GF-D8 (cell line): ENCODE measurements around the gene CD69.

Source experiments
- DNase-seq: peaks from one replicate; lab custom pipeline; 2025; lab: John Stamatoyannopoulos, UW

Gene CD69

DNA sequence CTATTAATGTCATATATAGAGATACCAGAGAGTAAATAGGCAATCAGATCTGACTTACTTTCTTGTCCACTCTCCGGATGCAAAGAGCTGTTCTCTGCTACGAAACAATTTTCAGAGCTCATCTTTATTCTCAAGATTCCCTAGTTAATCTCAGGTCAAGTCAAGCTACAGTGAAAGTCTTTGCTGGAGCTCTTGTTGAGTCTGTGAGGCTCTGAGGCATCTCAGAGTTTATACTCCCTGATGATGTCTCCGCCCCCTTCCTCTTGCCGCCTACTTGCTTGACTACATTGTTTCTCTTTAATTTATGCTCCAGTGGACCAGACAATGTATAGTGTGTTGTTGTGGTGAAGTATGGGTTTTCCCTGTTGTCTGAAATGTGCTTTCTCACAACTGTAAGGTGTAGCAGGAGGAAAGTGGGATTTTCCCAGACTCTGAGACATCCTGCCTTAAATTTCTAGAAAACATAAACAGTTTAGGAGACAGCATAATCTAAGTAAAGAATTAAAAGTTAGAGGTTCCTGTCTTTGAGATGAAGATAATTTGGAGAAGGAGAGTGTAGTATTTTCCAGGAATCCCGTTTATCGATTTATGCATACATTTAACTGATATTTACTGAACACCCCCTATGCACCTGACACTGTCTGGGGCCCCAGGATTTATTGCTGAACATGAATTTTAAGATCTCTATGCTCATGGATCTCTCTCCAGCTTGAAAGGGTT is at the start of gene CD69:
CD69 (minus strand) TSS at position 203 of the 720 bp plus-strand sequence; CDS start at position 122, 81 bp downstream.
- no peak for DNase-seq

DNA sequence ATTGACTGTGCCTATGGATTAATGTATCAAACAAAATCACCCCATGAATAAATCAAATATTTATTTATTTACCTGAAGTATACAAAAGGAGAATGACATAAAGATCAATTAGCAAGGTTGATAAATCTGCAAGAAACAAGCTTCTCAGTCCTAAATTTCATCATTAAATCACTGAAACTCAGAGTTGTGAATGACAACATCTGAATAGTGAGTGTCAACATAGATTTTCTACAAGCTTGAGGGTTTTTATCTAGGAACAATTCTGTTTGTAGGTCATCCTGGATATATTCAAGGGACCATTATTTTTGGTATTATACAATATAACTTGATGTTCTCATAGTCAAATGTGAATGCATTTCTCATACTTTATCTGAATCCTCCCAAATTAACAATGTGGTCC is 49.2 kb upstream of the CD69 start:
- DNase-seq, result no peak

DNA sequence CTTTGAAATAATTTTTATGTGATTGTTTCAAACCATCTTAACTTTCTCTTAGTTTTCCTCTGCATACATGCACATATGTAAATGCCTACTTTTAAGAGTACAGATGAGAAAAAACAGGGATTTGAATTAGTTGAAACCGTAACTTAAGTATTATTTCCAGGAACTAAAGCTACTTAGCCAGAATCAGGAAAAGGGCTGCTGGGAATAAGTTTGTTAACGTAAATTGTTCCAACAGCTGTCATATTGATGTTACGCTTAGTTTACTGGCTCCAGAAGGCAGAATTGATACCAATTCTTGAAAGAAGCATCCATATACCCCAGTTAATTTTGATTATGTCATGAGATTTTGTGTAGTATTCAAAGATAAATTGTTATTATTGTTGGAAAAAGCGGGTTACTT is 48.6 kb upstream of the CD69 start:
- no peak for DNase-seq

DNA sequence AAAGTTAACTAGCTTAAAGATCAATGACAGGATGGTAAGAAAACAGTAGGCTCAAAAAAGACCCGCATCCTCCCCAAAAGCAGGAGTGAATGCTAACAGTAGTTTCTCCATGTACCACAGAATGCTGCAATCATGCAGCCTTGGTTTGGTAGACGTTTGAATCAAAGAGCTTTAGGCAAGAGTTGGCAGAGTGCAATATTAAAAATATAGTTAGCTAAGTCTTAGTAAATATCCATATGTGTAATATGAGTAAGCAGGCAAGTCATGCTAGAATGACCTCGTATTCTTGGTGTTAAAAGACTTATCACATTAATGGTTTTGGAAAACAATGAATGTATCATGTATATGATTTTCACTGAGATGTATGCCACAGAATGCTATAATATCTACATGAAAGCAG is 47.8 kb upstream of the CD69 start:
- DNase-seq, result no peak

DNA sequence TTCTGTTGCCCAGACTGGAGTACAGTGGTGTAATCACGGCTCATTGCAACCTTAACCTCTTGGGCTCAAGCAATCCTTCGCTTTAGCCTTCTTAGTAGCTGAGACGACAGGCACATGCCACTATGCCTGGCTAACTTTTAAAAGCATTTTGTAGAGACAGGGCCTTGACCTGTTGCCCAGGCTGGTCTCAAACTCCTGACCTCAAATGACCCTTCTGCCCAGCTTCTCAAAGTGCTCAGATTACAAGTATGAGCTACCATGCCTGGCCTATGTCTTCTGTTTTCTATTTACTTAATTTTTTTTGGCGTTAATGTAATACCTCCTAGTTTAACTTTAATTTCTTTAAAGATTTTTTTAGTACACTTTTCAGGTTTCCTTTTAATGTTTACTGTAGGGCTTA is 46.0 kb upstream of the CD69 start:
- no peak for DNase-seq

DNA sequence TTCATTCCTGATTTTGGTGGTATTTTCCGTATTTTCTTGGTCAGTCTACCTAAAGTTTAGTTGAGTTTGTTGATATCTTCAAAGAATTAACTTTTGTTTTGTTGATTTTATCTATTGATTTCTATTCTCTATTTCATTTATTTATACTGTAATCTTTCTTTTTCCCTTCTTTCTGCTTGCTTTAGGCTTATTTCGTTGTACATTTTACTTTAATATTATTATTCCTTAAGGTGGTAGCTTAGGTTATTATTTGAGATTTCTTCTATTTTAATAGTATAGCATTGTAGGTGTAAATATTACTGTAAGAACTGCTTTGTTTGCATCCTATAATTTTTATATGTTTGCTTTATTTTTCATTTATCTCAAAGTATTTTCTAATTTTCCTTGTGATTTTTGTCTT is 45.2 kb upstream of the CD69 start:
- DNase-seq, result no peak

DNA sequence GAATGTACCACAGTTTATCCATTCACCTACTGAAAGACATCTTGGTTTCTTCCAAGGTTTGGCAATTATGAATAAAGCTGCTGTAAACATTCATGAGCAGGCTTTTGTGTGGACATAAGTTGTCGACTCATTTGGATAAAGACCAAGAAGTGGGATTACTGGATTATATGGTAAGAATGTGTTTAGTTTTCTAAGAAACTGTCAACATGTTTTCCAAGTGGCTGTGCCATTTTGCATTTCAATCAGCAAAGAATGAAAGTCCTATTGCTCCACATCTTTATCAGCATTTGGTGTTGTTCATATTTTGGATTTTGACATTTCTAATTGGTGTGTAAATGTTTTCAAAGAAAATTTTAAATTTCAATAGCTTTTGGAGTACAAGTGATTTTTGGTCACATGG is 39.3 kb upstream of the CD69 start:
- DNase-seq, result no peak

DNA sequence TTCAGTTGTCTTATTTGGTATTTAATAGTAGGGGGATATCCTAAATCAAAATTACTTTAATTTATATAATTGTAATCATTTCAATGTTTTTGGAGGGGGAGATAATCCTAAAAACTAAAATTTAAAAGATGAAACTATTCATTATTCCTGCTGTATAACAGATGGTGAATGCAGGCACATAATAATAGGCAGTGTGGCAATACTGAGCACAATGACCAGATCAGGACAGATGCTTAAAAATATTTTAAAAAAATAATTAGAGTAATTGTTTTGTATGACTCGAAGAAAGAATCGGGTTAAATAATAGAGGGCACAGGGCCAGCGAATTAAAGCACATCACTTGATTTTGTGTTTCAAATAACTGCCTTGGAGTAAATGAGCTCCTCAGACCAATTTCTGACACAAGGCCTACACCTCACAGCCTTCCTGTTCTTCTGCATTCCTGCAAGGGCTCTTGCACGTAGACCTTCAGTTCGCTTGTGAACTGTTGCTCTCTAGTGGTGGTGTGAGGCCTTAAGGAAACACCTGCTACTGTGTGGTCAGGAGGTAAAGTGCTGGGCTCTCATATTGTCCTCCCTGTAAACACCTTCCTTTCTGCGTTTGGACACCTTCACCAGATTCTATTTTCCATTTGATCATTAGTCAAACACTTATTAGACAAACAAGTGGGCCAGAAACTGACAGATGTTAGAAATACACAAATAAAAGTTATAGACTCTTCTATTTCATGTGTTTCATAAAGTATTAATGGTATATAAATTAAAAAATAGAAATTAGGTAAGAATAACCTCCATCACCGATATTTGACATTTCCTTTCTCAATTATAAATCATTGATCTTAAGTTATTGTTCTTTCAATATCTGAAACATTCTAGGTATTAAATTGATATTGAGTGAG is 37.3 kb upstream of the CD69 start:
- DNase-seq, result peak; percentile 63

DNA sequence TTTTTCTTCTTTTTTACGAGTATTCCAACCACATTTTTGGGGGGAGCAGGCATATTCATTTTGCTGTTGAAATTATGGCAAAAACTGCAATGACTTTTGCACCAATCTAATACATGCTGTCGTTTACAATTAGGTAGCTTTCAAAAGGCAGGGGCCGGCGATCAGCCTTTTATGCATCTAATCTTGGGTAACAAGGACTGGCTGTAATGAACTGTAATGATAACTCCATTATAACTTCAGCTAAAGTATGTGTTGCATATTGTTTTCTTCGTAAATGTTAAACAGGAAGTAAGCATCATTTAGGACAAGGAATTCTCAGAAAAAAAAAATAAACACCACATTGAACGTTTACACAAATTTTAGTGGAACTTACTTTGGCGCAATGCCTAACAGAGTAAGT is 36.3 kb upstream of the CD69 start:
- DNase-seq, result no peak

DNA sequence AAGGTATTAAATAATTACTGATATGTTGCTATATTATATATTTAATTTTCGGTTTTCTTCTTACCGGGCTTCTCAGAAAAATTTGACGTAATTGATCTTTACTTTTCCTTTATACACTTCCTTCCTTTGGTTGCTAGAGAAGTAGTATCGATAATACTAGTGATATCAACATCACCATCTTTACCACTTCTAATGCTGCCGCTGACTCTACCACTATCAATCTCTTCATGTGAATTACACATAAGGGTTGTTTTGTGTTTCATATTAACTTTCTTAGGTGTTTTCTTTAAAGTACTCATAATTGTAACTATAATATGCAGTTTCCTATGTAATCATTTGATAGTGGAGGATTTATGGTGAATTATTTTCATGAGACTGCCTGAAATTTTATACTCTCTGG is 35.6 kb upstream of the CD69 start:
- no peak for DNase-seq

DNA sequence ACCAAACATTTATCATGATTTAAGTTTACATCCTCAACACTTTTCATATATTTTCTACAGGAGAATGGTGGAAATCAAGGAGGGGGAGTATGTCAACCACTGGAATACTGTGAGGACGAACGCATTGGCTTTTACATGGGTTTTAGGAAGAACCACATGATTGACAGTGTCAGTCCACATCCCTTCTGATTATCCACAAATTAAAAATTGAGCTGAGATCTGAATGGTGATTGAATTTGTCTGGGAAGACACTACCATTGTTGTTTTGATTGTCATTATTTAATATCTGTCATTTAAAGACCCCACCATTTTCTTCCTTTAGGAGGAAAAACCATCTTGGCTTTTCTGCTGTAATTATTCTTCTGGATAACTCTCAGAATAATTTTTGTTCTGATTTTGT is 35.2 kb upstream of the CD69 start:
- no peak for DNase-seq

DNA sequence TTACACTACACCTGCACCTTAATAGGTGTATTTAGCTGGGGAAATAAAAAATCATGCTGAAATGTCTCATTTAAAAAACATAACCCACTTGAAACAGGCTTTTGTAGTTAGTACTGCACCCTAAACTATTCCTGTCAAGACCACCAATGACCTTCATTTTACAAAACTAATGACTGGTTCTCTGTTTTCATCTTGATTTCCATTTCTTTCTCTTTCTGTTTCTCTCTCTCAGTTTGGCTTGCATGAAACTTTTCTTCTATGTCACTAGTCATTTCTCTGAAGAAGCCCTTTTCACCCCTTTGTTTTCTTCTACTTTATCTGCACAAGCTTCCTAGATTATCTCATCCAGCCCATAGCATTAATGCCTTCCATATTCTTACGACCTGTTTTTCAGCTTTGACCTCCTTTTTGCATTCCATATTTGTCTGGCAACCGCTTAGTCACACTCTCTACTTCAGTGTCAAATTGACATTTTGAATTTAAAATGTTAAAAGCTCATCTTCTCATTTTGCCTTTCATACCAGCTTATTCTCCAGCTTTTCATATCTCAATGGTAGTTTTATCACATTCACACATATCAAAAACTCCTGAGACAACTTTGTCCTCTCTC is 33.9 kb upstream of the CD69 start:
- no peak for DNase-seq

DNA sequence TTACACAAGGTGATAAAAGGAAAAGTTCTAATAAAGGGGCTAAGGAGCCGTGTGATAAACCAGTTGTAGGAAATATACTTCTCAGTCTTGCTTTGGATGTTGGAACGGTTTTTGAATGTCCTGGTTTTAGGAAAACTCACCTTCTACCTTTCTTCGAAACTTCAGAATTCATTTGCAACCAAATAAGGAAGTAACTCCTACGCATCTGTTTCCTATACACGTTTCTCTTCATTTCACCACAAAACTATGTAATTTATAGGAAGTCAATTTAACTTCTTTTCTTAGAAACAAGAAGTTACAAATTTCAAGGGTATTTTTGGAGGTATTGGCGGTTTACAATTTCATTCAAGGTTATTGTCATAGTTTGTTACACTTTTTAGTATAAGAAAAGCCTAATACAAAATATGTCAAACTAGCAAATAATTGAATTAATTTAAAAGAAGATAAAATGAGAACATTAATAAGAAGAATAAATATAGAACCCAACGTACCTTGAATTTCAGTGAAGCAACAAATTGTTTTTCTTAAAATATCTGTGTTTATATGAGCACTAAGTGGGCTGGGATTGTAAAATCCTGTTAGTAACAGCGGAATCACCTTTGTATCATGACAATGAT is 33.2 kb upstream of the CD69 start:
- peak; percentile 78 for DNase-seq

DNA sequence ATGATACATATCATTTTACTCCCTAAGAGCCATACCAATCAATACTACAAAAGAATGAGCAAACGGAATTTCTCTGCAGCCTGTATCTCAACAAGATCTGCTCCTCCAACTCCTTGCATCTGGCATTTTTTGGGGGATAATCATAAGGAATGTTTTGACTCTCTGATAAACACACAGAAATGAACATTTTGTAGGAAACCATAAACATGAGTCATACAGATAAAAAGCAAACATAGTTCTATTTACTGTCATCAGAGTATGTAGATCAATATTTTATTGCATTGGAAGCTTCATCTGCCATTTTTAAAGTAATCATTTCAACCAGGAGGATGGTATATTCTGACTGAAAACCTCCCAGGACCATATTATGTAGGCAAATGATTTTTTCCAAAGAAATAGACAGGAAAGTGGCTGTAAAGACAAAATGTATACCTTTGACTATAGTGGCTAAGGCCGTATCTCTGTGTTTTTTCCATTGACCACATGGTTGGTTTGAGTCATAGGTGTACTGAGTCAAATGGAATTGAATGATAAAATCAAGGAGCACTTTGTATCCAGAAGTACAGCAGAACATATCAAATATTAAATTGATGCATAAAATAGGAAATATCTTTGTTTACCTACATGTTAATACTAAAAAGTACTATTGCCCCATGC is 32.4 kb upstream of the CD69 start:
- no peak for DNase-seq

DNA sequence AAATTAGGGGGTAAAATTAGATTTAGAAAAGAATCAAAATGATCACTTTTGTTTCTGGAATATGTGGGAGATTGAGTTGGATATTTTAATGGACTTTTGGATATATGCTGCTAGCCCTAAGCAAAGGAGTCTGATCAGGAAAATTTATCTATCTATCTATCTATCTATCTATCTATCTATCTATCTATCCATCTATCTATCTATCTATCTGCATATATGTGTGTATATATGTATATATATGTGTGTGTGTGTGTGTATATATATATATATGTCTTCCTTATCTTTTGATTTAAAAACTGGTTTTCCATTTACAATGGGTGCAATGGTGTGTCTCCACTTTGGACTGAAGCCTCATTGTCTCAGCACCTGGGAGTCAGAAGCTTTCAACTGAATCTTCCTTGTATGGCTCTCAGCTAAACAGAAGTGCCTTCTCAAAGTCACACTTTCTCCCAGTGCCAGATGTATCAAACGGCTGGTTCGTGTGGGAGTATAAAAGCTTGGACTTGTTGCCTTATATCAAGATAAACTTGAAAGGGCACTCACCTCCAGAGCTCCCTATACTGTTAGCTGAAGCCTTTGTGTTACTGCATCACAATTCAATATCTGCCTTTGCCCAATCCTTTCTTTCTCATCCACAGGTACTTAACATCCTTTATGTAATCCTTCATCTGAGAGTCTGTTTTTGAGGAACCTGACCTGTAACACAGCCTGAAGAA is 31.6 kb upstream of the CD69 start:
- no peak for DNase-seq

DNA sequence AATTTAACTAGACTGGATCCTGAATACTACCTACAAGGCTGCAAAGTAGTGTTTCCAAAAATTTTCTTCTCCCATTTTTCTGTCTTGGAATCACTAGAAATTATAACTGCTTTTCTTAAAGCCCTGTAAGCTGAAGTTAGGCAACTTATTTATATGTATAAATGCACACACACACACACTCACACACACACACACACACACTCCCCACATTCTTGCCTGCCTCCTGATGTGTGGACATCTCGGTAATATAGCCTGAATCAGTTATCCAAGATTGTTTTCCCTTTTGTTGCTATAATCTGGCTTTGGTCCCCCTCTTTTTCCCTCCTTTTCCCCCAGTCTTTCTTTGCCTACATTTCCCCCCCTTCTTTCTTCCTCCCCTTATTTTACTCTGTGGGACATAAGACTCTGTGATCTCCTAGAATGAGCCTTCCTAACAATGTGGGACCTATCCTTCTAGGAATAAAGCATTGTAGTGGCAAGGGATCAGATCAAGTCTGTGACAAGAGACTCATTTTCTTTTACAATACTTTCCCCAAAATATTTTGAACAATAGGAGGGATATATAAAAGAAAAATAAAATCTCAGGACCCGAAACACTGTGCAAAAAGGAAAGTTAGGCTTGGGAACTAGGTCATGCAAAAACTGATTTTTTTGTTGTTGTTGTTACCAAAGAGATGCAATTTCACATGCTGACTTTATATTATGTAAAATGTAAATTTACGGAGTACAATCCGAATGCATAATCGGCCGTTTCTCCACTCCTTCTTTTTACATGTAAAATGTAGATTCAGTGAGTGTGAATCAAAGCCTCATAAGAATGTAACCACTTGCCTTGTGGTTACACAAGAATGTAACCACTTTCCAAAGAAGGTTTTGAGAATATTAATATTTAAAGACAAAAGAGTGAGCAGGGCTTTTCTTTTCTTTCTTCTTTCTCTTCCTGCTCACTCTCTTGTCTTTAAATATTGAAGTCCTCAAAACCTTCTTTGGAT is 26.3 kb upstream of the CD69 start:
- no peak for DNase-seq

DNA sequence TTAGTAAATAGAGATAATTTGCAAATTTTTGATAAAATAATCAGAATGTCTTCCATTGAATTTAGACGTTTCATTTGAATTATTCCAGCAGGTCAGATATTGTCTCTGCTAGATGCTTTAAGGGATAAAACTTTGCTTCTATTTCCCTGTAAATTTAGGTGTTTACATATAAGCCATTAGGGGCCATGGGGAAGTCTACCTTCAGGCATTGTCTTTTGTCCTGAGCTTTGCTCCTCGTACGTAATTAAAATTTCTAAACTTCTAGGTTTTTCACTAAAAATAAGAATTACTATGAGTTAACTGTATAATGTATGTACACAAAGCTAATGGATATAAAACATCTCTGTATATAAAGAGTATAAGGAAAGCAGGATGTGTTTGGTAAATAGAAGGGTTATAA is 24.1 kb upstream of the CD69 start:
- no peak for DNase-seq

DNA sequence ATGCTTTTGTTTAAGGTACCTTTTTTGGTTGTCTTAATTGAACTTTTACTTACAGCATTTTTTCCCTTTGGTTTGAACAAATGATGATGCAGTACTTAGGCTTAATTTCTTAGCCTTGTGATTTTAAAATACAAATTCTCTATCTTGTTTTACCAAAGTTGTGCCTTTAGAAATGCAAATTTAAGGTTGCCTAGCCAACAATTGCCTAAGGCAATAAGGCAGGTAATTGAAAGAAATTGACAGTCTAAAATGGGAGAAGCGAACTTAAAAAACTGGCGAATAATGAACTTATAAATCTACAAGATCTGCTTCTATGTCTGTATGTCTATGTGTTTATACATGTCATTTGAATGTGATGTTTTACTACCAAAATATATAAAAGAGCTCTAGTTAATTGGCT is 23.6 kb upstream of the CD69 start:
- no peak for DNase-seq

DNA sequence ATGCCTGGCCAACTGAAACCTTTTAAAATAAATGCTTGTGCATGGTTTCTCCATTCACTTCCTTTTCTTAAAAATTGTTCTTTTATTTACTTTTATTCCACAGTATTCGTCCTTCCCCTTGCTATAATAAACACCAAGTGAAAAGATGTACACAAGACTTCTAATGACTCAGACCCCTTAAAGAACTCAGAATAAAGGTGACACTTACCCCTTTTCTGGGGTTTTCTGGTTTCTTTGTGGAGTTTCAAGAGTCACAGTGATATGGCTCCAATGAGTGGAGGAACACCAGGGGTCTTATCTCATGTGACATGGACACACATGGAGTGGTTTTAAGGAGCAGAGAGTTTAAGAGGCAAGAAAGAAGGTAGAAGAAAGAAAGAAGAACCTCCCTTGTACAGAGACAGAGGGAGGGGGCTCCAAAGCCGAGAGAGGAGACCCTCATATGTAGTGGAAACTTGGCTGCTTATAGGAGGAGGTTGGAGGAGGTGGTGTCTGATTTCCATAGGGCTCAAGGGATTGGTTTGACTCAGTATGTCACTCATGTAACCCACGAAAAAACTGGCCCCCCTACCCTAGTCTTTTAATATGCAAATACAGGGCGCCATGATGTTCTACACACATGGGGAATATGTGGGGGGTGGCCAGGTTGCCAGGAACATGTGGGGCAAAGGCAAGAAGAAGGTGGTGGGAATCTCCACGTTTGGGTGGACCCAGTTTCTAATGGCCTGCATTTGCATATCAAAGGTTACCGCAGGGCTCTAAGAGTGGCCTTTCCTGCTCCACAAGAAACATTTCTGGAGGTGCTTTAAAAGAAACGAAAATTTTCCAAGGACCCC is 22.1 kb upstream of the CD69 start:
- no peak for DNase-seq
